HG03045 (cell line): ENCODE measurements around the gene CMC2.

Experiments used
- ATAC-seq: cut with Tn5 transposase; IDR thresholded peaks from one replicate; pipeline ENCODE4 v1.9.1; 2021; ENCODE audit warnings: mild to moderate bottlenecking, moderate library complexity; ENCODE audit not compliant: unreplicated experiment

CMC2 gene

GRCh38 chr16:80981103-80981502, 25.6 kb downstream of the CMC2 start:
- no peak for ATAC-seq

DNA sequence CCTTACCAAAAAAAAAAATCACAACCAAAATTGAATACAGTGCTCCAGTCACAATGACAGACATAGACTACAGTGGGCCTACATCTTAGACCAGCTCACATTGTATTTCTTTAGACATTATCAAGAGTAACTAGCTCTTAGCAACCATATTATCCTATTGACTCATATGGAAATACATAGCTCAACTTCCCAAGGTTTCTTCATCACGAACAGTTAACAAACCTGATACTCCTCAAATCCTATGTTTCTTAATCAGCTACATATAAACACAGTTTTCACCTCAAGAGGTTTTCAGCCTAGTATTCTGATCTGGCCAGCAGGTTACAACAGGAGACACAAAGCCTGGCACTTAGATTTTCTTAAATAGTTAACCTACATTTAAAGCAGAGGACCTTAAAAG, 29.7 kb downstream of the CMC2 start:
- ATAC-seq = no peak

- no peak for ATAC-seq
Measured at GRCh38 chr16:80974649-80975376, 31.9 kb downstream of the CMC2 start.

GRCh38 chr16:80973991-80974390, 32.7 kb downstream of the CMC2 start:
- ATAC-seq = no peak

DNA sequence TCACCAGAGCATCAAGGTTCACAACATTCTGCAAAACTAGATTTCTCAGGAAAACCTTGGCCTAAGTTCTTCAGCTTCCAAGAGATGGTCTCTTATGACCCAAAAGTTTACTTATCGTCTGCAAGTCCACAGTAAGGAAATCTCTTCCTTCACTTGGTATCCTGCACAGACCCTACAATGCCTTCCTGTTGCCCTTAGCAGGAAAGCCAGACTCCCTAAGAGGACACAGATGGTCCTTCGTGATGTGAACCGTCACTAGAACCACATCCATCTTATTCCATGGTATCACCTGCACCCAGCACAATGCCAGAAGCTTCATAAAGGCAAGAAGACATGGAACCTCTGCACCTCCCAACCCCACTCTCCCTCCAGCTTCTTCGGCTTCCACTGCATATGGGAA, 34.1 kb downstream of the CMC2 start:
- no peak for ATAC-seq

DNA sequence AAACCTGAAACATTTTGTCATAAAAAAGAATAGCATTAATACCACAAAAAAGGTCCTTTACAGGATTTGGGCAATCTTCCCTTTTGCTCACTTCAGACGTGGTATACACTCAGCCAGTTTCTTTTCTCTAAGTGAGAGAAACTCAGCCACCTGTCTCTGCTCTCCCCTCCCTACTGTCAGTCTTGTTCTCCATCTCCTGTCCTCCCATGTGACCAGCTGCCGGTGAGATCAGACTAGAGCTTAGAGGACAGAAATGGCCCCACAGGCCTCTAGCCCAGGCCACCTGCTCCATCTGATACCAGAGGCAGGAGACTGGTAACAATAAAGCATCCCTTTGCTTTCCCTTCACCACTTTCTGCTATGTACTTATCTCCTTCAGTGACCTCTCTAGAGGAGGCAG, 34.9 kb downstream of the CMC2 start:
- ATAC-seq = no peak

GRCh38 chr16:80969114-80969484, 37.6 kb downstream of the CMC2 start:
- no peak for ATAC-seq

DNA sequence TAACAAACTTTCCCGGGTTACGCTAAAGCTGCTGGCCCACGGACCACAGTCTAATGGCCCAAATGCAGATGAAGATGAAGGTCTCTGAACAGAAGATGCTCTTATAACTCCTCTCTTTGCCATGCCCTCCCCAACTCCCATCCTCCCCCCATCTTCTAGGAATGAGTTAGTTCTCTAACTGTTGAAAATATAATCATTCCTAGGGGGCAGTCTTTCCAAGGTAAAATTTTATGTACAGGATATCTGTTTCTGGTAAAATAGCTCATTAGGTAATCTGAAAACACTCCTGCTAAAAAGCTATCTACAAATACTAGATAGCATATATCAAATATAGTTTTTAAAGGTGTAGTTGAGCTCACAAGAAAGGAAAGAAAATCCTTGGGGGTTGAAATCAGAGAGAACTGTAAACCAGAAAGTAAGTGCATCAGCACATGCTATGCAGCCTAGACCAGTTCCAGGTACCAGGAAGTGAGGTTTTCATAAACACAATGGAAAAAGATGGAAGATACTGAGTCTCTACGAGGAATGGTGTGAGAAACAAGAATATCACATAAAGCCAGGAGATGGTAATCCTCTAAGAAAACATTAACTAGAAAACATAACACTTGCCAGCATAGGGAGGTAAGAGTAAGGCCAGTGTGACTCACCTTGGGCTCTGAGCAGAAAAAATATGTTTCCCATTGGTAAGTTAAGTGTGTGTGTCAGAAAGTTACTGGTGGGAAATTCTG, 38.1 kb downstream of the CMC2 start:
- no peak for ATAC-seq

DNA sequence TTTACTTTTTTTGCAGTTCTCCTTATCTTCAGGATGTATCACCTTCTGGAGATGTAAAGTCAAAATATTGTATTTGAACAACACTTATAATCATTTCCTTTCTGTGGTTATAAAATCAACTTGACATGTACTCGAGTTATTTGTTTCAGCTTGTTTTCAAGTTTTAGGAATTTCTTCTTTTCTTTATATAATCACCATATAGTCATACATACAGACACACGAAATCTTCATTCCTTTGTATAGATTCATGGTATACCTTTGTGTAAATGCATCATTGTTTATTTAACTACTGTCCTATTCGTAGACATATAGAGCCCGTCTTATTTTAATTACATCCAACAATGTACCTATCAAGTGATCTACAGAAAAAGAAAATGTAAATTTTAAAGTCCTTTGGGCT, 40.1 kb downstream of the CMC2 start:
- ATAC-seq = no peak

DNA sequence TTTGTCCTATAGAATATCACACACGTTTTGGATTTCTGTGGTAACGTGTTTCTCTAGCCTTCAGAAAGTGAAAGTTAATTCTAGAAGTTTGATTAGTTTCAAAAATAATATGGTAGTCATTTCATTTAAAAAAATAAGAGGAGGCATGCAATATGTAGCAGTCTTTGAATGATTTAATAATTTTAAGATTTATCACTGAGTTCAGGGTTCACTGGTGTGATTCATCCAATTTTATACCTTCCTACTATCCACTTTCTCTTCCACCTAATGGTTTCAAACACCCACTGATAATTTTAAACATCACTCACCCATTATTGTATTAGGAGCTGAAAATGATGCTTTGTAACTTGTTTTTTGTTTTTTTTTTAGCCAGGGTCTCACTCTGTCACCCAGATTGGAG, 42.3 kb downstream of the CMC2 start:
- ATAC-seq = no peak

DNA sequence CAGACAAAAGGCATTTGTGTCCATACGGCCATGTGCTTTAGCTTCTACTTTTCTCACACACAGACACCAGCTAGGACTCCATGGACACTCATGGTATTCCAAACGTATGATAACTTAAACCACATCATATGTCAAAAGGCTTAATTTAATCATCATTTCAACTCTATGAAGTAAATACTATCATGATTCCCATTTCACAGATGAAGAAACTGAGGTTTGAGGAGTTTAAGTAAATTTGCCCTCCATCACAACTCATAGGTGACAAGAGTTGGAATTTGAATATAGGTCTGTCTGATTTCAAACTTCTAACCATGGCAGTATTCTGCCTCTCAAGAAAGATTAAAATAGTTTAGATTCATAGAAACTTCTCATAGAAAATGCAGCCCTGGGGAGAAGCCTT, 43.8 kb downstream of the CMC2 start:
- ATAC-seq = no peak

GRCh38 chr16:80958284-80958683, 48.4 kb downstream of the CMC2 start:
- ATAC-seq = no peak

- no peak for ATAC-seq
Measured at GRCh38 chr16:80954985-80955384, 51.7 kb downstream of the CMC2 start.

- ATAC-seq = no peak
Measured at GRCh38 chr16:80948886-80949493, 57.7 kb downstream of the CMC2 start.

- no peak for ATAC-seq
Measured at GRCh38 chr16:80947708-80948625, 58.7 kb downstream of the CMC2 start.

GRCh38 chr16:80947239-80947638, 59.4 kb downstream of the CMC2 start:
- no peak for ATAC-seq

DNA sequence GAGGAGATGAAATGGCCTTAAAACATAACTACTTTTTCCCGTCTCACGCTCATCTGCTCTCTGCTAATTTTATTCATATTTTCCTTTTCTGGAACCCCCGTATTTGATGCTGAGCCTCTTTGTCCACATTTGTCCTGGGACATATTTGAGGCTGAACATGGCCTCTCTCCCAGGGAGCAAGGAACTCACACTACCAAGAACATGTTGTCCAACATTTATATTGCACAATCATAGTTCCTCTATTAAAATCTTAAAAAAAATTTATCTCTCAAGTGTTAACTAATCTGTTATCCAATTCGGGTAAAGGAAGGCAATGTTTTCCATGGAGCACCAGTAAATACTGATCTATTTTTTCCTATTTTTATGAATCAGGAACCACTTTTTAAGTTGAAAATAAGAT, 60.2 kb downstream of the CMC2 start:
- ATAC-seq = no peak

- ATAC-seq = no peak
Measured at GRCh38 chr16:80940069-80940856, 66.4 kb downstream of the CMC2 start.

DNA sequence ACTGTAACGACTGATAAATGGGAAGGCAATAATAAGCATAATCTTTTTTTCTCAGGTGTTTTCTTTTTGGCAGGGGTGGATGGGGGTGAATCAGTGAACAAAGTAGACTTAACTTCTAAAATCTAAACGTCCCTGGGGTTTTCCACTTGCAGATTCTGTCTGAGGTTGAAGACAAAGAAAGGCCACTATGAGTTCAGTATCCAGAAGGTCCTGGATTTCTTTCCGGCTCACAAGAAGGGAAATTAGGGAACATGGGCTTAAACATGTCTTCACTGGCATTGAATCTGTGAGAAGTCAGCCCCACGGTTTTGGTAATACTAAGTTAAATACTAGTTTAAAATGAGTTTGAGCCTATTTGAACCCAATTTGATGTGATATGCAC, 67.8 kb downstream of the CMC2 start:
- no peak for ATAC-seq
